Measurements from ENCODE around the gene HNRNPUL2. TPM values are rescaled to one million over a fixed set of nuclear protein-coding genes. Genes with fewer than 3 reads are reported as not detected.

Gene HNRNPUL2
- total and polyA plus RNA-seq, 9 of the 15 experiments (the other 6 are each of a cell fraction or from before 2014, with no cell fraction given), result 0.89 to 44.3 (median 15.2) TPM

DNA sequence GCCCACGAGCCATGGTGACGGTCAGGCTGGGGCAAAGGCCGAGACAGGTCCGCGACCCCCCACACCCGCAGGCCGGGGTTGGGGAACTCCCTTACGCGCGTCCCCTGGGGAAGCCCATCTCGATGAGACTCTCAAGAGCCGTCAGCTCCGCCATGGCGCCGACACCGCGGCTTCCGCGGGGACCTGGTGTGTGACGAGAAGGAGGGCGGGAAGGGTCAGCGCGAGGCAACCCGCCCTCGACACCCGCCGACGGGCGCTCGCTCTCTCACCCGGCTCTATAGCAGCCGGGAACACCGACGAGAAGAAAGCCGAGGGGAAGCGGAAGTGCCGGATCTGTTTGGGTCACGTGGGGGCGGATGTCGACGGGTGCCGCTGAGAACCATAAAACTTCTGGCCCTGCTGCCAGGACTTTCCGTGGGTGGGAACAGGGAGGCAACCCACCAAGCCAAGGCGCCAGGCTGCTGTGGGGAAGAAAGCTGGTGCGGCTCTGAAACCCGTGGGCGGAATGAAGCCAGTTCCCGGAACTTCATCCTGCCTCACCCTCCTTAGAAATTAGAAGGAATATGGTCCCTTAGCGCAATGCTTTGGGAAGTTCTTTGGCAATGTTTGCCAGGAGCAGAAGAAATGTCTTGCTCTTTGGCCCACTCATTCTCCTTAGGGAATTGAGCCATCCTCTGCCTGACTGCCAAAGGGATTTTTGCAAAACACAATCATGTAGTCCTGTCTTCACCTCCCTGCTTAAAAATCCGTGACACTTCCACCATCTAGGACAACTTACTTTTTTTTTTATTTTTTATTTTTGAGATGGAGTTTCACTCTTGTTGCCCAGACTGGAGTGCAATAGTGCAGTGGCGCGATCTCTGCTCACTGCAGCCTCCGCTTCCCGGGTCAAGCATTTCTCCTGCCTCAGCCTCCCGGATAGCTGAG is 48.2 kb downstream of the HNRNPUL2 start, which contains the start of gene UBXN1 (continued):
- TF ChIP-seq, protein P1, sequence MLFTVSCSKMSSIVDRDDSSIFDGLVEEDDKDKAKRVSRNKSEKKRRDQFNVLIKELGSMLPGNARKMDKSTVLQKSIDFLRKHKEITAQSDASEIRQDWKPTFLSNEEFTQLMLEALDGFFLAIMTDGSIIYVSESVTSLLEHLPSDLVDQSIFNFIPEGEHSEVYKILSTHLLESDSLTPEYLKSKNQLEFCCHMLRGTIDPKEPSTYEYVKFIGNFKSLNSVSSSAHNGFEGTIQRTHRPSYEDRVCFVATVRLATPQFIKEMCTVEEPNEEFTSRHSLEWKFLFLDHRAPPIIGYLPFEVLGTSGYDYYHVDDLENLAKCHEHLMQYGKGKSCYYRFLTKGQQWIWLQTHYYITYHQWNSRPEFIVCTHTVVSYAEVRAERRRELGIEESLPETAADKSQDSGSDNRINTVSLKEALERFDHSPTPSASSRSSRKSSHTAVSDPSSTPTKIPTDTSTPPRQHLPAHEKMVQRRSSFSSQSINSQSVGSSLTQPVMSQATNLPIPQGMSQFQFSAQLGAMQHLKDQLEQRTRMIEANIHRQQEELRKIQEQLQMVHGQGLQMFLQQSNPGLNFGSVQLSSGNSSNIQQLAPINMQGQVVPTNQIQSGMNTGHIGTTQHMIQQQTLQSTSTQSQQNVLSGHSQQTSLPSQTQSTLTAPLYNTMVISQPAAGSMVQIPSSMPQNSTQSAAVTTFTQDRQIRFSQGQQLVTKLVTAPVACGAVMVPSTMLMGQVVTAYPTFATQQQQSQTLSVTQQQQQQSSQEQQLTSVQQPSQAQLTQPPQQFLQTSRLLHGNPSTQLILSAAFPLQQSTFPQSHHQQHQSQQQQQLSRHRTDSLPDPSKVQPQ (CRISPR knock-in tag; IDR thresholded peaks at IDR 0.05; ENCODE audit: borderline replicate concordance), result no peak
- TF ChIP-seq, protein P2, sequence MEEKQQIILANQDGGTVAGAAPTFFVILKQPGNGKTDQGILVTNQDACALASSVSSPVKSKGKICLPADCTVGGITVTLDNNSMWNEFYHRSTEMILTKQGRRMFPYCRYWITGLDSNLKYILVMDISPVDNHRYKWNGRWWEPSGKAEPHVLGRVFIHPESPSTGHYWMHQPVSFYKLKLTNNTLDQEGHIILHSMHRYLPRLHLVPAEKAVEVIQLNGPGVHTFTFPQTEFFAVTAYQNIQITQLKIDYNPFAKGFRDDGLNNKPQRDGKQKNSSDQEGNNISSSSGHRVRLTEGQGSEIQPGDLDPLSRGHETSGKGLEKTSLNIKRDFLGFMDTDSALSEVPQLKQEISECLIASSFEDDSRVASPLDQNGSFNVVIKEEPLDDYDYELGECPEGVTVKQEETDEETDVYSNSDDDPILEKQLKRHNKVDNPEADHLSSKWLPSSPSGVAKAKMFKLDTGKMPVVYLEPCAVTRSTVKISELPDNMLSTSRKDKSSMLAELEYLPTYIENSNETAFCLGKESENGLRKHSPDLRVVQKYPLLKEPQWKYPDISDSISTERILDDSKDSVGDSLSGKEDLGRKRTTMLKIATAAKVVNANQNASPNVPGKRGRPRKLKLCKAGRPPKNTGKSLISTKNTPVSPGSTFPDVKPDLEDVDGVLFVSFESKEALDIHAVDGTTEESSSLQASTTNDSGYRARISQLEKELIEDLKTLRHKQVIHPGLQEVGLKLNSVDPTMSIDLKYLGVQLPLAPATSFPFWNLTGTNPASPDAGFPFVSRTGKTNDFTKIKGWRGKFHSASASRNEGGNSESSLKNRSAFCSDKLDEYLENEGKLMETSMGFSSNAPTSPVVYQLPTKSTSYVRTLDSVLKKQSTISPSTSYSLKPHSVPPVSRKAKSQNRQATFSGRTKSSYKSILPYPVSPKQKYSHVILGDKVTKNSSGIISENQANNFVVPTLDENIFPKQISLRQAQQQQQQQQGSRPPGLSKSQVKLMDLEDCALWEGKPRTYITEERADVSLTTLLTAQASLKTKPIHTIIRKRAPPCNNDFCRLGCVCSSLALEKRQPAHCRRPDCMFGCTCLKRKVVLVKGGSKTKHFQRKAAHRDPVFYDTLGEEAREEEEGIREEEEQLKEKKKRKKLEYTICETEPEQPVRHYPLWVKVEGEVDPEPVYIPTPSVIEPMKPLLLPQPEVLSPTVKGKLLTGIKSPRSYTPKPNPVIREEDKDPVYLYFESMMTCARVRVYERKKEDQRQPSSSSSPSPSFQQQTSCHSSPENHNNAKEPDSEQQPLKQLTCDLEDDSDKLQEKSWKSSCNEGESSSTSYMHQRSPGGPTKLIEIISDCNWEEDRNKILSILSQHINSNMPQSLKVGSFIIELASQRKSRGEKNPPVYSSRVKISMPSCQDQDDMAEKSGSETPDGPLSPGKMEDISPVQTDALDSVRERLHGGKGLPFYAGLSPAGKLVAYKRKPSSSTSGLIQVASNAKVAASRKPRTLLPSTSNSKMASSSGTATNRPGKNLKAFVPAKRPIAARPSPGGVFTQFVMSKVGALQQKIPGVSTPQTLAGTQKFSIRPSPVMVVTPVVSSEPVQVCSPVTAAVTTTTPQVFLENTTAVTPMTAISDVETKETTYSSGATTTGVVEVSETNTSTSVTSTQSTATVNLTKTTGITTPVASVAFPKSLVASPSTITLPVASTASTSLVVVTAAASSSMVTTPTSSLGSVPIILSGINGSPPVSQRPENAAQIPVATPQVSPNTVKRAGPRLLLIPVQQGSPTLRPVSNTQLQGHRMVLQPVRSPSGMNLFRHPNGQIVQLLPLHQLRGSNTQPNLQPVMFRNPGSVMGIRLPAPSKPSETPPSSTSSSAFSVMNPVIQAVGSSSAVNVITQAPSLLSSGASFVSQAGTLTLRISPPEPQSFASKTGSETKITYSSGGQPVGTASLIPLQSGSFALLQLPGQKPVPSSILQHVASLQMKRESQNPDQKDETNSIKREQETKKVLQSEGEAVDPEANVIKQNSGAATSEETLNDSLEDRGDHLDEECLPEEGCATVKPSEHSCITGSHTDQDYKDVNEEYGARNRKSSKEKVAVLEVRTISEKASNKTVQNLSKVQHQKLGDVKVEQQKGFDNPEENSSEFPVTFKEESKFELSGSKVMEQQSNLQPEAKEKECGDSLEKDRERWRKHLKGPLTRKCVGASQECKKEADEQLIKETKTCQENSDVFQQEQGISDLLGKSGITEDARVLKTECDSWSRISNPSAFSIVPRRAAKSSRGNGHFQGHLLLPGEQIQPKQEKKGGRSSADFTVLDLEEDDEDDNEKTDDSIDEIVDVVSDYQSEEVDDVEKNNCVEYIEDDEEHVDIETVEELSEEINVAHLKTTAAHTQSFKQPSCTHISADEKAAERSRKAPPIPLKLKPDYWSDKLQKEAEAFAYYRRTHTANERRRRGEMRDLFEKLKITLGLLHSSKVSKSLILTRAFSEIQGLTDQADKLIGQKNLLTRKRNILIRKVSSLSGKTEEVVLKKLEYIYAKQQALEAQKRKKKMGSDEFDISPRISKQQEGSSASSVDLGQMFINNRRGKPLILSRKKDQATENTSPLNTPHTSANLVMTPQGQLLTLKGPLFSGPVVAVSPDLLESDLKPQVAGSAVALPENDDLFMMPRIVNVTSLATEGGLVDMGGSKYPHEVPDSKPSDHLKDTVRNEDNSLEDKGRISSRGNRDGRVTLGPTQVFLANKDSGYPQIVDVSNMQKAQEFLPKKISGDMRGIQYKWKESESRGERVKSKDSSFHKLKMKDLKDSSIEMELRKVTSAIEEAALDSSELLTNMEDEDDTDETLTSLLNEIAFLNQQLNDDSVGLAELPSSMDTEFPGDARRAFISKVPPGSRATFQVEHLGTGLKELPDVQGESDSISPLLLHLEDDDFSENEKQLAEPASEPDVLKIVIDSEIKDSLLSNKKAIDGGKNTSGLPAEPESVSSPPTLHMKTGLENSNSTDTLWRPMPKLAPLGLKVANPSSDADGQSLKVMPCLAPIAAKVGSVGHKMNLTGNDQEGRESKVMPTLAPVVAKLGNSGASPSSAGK (IDR thresholded peaks at IDR 0.05), result peak; percentile 68
- TF ChIP-seq SRSF9 (IDR thresholded peaks at IDR 0.05; ENCODE audit: borderline replicate concordance, low read depth, low read length) (no peak), BRD4 (IDR thresholded peaks at IDR 0.05) (no peak), ARNT (IDR thresholded peaks at IDR 0.05) (no peak), RBM39 (optimal IDR thresholded peaks at IDR 0.05; ENCODE audit: low read depth, low read length) (no peak), NCOA2 (IDR thresholded peaks at IDR 0.05; ENCODE audit: partially characterized antibody in 2 of 2) (no peak), EZH2 (IDR thresholded peaks at IDR 0.05; ENCODE audit: borderline replicate concordance, low read depth, low read length) (no peak), HDGF (IDR thresholded peaks at IDR 0.05) (no peak), PHB (CRISPR knock-in tag; IDR thresholded peaks at IDR 0.05) (no peak)
- TF ChIP-seq, protein P3, sequence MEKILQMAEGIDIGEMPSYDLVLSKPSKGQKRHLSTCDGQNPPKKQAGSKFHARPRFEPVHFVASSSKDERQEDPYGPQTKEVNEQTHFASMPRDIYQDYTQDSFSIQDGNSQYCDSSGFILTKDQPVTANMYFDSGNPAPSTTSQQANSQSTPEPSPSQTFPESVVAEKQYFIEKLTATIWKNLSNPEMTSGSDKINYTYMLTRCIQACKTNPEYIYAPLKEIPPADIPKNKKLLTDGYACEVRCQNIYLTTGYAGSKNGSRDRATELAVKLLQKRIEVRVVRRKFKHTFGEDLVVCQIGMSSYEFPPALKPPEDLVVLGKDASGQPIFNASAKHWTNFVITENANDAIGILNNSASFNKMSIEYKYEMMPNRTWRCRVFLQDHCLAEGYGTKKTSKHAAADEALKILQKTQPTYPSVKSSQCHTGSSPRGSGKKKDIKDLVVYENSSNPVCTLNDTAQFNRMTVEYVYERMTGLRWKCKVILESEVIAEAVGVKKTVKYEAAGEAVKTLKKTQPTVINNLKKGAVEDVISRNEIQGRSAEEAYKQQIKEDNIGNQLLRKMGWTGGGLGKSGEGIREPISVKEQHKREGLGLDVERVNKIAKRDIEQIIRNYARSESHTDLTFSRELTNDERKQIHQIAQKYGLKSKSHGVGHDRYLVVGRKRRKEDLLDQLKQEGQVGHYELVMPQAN (IDR thresholded peaks at IDR 0.05; ENCODE audit: borderline replicate concordance), result peak; percentile 80
